Inflammatory macrophage (primary cell): ENCODE measurements around the gene MT1M.
"Not testable (repeated sequence)": the region's sequence is repeated elsewhere in the genome, so short reads cannot be mapped to it uniquely, and the experiment has no call there.

ENCODE experiments used
- DNase-seq, 2 donors: peaks; one replicate each; pipeline ENCODE4 v3.0.0-alpha.2; 2020 to 2022

MT1M gene

DNA sequence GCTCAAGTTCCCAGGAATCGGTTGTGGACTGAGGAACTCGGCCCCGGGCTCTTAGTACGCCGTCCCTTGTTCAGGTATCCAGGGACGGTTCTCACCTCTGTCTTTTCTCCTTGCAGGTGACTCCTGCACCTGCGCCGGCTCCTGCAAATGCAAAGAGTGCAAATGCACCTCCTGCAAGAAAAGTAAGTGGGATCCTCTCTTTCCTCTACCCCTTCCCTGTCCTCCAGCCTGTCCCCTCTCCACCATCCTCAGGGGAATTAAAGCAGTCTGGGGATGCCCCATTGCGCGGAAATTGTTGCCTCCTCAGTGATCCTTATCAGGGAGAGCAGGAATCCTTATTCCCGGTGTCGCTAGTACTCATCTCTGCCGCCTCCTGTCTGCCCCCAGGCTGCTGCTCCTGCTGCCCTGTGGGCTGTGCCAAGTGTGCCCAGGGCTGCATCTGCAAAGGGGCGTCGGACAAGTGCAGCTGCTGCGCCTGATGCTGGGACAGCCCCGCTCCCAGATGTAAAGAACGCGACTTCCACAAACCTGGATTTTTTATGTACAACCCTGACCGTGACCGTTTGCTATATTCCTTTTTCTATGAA is 23.5 kb upstream of the MT1M start:
- DNase-seq, result no peak

- DNase-seq, result peak; percentile 96 to 97
Observed at GRCh38 chr16:56609463-56609921, 23.0 kb upstream of the MT1M start.

DNA sequence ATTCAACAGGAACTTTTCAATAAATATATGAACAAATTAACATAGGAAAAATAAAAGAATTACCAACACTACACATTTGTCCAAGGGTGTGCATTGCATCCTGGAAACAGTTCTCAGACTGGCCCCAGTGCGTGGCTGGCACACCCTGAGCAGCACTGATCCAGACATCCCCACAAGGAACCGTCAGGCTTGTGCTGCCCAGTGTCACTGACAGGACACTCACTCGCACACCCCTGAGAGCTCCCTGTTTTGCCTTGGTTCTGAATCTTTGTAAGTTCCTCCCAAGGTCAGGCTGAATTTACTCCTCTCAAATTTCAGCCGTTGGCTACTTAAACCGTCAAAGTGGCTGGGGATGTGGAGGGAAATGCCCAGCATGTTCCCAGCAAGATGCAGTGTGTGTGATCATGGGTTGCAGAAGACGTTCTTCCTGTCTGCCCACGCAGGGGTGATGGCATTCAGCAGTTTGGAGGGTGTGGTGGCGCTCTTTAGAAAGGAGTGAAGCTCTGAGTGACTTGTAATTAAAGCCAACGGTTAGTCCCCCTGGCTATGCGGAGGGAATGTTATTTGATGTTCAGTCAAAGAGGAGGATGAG is 22.3 kb upstream of the MT1M start:
- peak; percentile 93 to 95 for DNase-seq

DNA sequence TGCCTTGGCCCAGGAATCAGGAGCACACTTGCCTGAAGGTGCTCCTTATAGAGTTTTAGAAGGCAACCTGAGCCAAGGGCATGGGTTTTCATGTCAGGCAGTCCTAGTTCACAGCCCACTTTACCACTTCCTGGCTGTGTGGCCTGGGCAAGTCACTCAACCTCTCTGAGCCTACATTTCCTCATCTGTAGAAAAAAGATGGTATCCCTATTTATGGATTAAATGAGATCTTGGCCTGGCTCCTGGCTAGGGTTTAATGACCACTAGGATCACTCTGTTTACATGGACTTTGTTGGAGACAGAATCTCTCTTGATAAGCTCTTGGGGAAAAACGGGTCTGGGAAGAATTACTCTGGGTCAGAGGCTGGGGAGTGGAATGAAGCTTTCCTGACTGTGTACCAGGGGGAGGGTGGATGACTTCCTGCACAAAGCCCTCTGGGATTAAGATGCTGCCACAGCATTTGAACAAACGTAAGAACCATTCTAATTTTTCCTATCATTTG is 21.8 kb upstream of the MT1M start:
- DNase-seq, result no peak

GRCh38 chr16:56611281-56611833 is 21.1 kb upstream of the MT1M start:
- DNase-seq, result peak in 1 of 2 donors; percentile 17

- DNase-seq, result no peak
Observed at GRCh38 chr16:56613706-56614105, 18.8 kb upstream of the MT1M start.

GRCh38 chr16:56614549-56614991 is 17.9 kb upstream of the MT1M start:
- DNase-seq, result no peak

DNA sequence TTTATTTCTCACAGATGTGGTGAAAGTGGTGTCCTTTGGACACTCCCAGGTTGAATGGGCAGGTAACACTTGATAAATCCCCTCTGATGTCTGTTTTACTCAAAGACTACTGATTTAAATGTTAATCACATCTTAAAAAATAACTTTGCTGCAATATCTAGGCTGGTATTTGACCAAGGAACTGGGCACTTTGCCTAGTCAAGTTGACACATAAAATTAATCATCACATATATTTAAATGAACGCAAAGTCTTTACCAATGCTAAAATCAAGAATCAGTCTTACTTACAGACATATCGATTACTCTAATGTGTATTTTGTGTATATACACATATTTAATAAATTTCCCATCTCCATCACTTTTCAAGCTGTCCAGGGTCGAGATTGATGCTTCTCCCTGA is 17.1 kb upstream of the MT1M start:
- no peak for DNase-seq

- no peak for DNase-seq
Observed at GRCh38 chr16:56616608-56617211, 15.7 kb upstream of the MT1M start.

DNA sequence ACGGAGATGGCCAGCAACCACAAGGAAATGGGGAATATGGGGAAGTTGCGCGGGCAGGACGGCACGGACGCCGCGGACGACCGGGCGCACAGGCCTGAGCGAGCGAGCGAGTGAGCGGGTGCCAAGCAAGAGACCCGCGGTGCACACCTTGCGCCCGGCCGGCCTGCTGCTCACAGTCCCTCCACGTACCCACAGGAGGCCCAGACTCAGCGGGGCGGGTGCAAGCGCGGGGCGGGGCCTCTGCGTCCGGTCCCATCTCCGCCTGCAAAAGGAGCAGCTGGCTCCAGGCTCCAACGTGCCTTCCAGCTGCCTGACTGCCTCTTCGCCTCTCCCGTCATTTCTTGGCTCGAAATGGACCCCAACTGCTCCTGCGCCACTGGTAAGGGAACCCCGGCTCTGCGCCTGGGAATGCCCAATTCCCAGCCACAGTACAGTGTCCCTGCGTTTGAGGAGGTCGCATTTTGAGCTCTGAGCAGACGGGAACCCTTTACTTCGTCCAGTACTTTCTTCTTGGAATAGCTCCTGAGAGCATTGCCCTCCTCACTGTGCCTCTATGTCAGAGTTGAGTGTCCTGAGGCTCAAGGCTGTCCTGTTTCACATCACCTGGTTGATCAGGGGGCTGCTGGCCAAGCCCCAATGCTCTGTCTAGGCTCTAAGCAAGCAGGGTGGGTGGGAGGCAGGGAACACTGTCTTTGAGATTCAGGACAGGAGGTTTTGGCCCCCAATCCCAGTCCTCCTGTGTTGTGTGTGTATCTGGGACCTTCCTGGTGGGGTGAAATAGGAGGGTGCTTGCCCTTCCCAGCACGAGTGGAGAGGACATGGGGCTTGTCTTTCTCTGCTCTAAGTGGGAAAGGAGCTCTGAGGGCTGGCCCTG is 15.0 kb upstream of the MT1M start:
- DNase-seq, result no peak

- no peak for DNase-seq
Observed at GRCh38 chr16:56618138-56618537, 14.3 kb upstream of the MT1M start.

- no peak for DNase-seq
Observed at GRCh38 chr16:56620339-56620897, 12.0 kb upstream of the MT1M start.

GRCh38 chr16:56621665-56622445 is 10.6 kb upstream of the MT1M start:
- not testable (repeated sequence) for DNase-seq

DNA sequence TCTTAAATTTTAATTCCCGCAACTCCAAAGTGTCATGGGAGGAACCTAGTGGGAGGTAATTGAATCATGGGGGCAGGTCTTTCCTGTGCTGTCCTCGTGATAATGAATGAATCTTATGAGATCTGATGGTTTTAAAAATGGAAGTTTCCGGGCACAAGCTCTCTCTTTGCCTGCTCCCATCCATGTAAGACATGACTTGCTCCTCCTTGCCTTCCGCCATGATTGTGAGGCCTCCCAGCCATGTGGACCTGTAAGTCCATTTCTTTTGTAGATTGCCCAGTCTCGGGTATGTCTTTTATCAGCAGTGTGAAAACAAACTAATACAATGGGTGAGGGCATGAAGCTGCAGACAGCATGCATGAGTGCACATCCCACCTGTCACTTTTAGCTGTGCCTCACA is 9.3 kb upstream of the MT1M start:
- DNase-seq, result not testable (repeated sequence)

GRCh38 chr16:56623637-56624036 is 8.8 kb upstream of the MT1M start:
- peak in 1 of 2 donors; percentile 38 for DNase-seq

DNA sequence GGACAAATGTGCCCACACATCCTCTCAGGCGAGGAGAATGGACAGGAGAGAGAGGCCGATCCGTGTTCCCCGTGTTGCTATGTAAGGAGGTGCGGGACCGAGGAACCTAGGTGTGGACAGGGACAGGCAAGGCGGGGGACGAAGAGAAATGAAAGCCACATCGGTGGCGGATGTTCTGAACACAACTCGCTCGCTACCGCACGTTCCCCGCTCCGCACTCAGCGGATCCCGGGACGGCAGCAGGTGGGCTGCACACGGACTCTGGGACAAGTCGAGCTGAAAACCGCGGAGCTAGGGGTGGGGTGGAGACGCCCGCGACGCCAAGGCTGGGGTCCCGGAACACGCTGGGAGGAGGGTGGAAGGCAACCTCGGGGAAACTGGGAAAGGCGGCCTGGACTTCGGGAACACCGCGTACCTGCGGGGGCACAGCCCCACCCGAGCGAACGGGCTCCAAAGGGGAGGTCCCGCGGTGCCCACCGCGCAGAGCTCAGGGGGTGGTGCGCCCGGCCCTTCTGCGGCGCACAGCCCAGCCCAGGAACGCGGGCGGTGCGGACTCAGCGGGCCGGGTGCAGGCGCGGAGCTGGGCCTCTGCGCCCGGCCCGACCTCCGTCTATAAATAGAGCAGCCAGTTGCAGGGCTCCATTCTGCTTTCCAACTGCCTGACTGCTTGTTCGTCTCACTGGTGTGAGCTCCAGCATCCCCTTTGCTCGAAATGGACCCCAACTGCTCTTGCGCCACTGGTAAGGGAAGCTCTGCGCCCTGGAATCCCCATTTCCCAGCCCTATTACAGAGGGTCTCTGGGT is 7.1 kb upstream of the MT1M start, which contains the start of gene MT1E:
Gene MT1E (plus strand): TSS at position 642 of the 803 bp plus-strand sequence. CDS start 71 bp downstream, at position 713.
- peak; percentile 82 to 84 for DNase-seq

DNA sequence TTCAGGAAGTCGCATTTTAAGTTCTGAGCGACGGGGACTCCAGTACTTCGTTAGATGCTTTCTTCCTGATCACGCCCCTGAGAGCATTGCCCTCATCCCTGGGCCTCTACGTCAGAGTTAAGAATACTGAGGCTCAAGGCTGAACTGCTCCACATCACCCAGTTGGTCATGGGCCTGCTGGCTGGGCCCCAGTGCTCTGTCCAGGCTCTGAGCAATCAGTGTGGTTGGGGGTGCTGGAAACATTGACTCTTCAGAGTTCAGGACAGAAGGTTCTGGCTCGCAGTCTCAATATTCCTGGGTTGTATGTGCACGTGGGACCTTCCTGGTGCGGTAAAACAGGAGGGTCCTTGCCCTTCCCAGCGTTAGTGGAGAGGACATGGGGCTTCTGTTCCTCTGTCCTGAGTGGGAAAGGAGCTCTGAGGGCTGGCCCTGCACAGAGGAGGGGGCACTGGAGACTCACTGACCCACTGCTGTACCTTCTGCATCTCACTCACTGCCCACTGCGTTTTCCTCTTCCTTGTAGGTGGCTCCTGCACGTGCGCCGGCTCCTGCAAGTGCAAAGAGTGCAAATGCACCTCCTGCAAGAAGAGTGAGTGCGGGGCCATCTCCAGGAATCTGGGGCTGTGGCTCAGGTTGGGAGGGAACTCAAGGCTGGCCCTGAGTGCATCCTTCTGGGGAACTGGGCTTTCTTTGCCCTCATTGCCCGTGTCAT is 6.4 kb upstream of the MT1M start:
- DNase-seq, result no peak

DNA sequence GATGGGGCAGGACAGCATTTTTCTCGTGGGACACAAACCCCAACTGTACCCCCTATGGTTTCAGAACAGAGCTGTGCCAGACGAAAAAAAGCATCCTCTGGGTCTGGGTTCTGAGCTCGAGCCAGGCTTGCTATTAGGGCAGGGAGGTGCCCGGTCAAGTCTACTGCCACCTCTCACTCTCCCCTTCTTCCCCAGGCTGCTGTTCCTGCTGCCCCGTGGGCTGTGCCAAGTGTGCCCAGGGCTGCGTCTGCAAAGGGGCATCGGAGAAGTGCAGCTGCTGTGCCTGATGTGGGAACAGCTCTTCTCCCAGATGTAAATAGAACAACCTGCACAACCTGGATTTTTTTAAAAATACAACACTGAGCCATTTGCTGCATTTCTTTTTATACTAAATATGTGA is 5.8 kb upstream of the MT1M start:
- no peak for DNase-seq

GRCh38 chr16:56628486-56629350 is 3.7 kb upstream of the MT1M start:
- no peak for DNase-seq
